Measurements from ENCODE around the gene PSMA6. TPM values are rescaled to one million over a fixed set of nuclear protein-coding genes. Genes with fewer than 3 reads are reported as not detected.
"Not testable (repeated sequence)": the region's sequence is repeated elsewhere in the genome, so short reads cannot be mapped to it uniquely, and the experiment has no call there.

The PSMA6 gene
- total RNA-seq, 4 donors from 2014 or later: 73.6 to 136 (median 116) TPM

DNA sequence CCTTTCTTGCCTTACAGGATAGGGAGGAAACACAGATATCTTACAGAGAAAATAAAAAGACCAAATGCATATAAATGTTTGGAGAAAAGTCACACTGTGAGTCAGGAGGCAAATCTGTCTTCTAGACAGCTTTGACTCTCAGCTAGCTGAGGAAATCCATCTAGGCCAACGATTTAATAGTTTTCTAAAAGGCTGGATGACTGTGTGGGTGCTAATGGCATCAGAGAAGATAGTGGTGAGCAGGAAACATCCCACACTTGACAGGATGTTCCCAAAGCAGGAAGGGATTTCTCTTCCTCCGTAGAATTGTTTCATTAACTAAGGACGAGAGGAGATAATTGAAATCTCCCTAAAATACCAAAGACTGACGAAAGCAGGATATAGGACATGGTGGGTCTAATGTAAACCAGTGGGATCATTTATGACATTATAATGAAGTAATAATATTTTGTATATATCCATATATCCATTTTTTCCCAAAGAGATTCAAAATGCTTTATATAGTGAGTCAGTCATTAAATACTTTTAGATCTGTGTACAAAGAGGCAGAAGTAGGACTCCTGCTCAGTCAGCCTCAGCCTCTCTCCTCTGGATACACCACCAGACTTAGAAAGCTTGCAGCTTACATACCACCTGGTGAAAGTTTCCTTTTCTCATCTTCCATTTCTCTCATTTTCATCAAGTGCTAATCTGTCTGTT, 44.3 kb upstream of the PSMA6 start:
- no peaks in the 10 kb centered on the region for H3K27me3 ChIP-seq
- no peaks in the 10 kb centered on the region for H3K36me3 ChIP-seq
- no peak for TF ChIP-seq POLR2A (IDR thresholded peaks at IDR 0.05)
- TF ChIP-seq, protein P1, sequence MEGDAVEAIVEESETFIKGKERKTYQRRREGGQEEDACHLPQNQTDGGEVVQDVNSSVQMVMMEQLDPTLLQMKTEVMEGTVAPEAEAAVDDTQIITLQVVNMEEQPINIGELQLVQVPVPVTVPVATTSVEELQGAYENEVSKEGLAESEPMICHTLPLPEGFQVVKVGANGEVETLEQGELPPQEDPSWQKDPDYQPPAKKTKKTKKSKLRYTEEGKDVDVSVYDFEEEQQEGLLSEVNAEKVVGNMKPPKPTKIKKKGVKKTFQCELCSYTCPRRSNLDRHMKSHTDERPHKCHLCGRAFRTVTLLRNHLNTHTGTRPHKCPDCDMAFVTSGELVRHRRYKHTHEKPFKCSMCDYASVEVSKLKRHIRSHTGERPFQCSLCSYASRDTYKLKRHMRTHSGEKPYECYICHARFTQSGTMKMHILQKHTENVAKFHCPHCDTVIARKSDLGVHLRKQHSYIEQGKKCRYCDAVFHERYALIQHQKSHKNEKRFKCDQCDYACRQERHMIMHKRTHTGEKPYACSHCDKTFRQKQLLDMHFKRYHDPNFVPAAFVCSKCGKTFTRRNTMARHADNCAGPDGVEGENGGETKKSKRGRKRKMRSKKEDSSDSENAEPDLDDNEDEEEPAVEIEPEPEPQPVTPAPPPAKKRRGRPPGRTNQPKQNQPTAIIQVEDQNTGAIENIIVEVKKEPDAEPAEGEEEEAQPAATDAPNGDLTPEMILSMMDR (IDR thresholded peaks at IDR 0.05): no peak
- no peak for DNase-seq
- H3K4me3 ChIP-seq: no peak overlapping the region
- no peaks in the 10 kb centered on the region for H3K9me3 ChIP-seq
- no peak overlapping the region for H3K27ac ChIP-seq
- no peaks in the 10 kb centered on the region for H3K4me1 ChIP-seq

DNA sequence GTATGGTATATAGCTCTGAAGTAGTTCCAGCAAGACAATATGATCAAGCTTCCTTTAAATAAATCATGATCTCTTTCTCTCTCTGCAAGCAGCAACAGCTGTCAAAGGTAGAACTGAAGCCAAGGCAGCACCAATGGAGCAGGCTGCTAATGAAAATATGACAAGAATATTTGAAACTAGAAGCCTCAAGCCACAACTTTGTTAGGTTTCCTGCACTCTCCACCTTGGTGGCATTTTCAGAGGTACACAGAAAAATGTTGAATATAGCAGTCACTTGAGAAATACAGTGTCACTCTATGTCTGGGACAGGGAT, 43.8 kb upstream of the PSMA6 start:
- Histone ChIP-seq H3K27me3 (no peaks in the 10 kb centered on the region), H3K4me3 (no peak overlapping the region), H3K36me3 (no peaks in the 10 kb centered on the region), H3K9me3 (no peaks in the 10 kb centered on the region), H3K4me1 (no peaks in the 10 kb centered on the region), H3K27ac (no peak overlapping the region)
- TF ChIP-seq, protein P1 (IDR thresholded peaks at IDR 0.05): no peak
- no peak for TF ChIP-seq POLR2A (IDR thresholded peaks at IDR 0.05)
- DNase-seq: no peak

DNA sequence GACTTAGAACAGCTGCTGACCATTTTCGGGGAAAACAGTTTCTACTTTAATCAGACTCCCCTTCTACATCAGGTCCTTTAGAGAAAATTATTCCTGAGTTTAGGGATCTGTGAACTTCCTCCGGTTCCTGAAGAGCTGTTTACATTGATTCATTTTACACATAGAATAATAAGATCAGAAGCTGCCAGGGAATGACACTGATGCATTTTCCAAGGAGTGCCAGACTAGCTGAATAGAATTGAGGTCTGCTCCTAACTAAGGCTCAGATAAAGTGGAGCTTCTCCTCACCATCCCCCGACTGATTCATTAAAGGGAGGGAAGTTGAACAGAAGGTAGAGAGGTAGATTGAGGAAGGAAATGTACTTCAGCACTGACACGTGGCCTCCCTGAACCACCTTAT, 41.9 kb upstream of the PSMA6 start:
- Histone ChIP-seq H3K4me1 (no peaks in the 10 kb centered on the region), H3K27ac (no peak overlapping the region), H3K9me3 (no peaks in the 10 kb centered on the region), H3K4me3 (no peak overlapping the region), H3K27me3 (no peaks in the 10 kb centered on the region), H3K36me3 (no peaks in the 10 kb centered on the region)
- no peak for DNase-seq
- TF ChIP-seq POLR2A (IDR thresholded peaks at IDR 0.05): no peak
- TF ChIP-seq, protein P1 (IDR thresholded peaks at IDR 0.05): no peak

DNA sequence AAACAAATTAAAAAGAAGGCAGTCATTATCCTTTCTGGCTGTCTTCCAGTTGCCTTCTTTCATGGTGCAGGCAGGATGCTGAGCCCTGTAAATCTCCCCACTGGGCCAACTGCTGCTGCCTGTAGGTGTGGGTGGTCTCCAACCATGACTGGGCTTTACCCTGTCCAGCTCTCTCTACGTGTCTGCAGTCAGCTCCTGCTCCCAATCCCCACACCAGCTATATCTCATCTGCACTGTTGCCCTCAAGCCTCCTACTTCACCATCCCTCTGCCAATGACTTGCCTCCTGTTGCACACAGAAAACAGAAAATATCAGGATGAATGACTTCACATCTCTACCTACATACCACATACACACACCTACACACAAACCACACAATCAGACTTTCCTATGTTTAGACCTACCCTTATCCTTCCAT, 39.7 kb upstream of the PSMA6 start:
- H3K4me3 ChIP-seq: no peak overlapping the region
- H3K27me3 ChIP-seq: no peaks in the 10 kb centered on the region
- DNase-seq: no peak
- no peaks in the 10 kb centered on the region for H3K4me1 ChIP-seq
- no peak for TF ChIP-seq POLR2A (IDR thresholded peaks at IDR 0.05)
- TF ChIP-seq, protein P1 (IDR thresholded peaks at IDR 0.05): no peak
- H3K27ac ChIP-seq: no peak overlapping the region
- no peaks in the 10 kb centered on the region for H3K36me3 ChIP-seq
- H3K9me3 ChIP-seq: no peaks in the 10 kb centered on the region

DNA sequence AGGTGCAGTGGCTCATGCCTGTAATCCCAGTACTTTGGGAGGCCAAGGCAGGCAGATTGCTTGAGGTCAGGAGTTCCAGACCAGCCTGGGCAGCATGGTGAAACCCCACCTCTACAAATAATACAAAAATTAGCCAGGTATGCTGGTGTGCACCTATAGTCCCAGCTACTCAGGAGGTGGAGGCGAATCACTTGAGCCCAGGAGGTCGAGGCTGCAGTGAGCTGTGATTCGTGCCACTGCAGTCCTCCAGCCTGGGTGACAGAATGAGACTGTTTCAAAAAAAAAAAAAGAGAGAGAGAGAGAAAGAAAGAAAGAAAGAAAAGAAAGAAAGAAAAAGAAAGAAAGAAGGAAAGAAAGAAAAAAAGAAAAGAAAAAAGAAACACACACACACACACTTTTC, 39.1 kb upstream of the PSMA6 start:
- H3K9me3 ChIP-seq, H3K36me3 ChIP-seq, DNase-seq, H3K27me3 ChIP-seq, H3K4me1 ChIP-seq, H3K4me3 ChIP-seq, H3K27ac ChIP-seq: not testable (repeated sequence)

DNA sequence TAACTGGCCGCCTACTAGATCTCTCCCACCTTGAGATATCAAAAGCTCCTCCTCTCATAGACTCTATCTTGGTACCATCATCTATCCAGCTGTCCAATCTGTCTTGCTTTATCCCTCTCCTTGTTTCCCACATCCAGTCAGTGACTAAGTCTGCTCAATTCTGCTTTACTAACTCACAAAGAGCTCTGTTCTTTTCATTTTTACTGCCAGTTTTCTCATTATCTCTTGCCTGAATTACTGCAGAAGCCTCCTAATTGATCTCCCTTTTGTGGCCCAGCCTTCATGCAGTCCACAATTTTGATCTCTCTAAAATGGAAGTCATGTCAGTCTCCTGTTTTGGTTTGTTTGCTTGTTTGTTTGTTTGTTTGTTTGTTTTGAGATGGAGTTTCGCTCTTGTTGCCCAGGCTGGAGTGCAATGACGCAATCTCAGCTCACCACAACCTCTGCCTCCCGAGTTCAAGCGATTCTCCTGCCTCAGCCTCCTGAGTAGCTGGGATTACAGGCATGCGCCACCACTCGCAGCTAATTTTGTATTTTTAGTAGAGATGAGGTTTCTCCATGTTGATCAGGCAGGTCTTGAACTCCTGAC, 38.1 kb upstream of the PSMA6 start:
- H3K4me3 ChIP-seq, H3K9me3 ChIP-seq, H3K4me1 ChIP-seq, H3K36me3 ChIP-seq, DNase-seq, H3K27me3 ChIP-seq, H3K27ac ChIP-seq: not testable (repeated sequence)

DNA sequence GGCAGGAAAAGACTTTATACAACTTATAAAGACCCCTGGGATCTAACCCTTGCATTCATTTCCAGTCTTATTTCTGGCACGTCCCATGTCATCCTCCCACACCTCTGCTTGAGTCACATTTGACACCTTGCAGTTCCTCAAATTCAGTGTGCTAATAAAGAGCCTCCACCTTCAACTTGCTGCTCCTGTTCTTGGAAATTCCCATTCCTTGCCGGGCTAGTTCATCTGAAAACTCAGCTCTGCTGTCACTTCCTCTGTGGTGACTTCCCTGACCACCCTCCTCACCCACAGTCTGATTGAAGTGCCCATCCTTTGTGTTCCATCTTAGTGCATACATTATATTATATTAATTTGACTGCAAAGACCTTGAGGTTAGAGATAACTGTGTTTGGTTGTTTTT, 37.4 kb upstream of the PSMA6 start:
- H3K9me3 ChIP-seq: no peaks in the 10 kb centered on the region
- no peak for TF ChIP-seq POLR2A (IDR thresholded peaks at IDR 0.05)
- TF ChIP-seq, protein P1 (IDR thresholded peaks at IDR 0.05): no peak
- no peak overlapping the region for H3K27ac ChIP-seq
- H3K4me3 ChIP-seq: no peak overlapping the region
- no peak for DNase-seq
- no peaks in the 10 kb centered on the region for H3K36me3 ChIP-seq
- H3K4me1 ChIP-seq: no peaks in the 10 kb centered on the region
- H3K27me3 ChIP-seq: no peaks in the 10 kb centered on the region

All from Peyer's patch (tissue), 4 donors.